Measurements from ENCODE around the gene HDAC7.

Gene HDAC7

GRCh38 chr12:47779943-47780504, 39.7 kb downstream of the HDAC7 start:
- DNase-seq (ENCODE audit: low read depth in 4 of 4, low spot score in 1 of 4) = no peak

- DNase-seq (ENCODE audit: low read depth in 4 of 4, low spot score in 1 of 4) = peak; percentile 82 to 94 (median 87)
Observed at GRCh38 chr12:47779301-47779942, 40.3 kb downstream of the HDAC7 start.

GRCh38 chr12:47778881-47779280, 40.8 kb downstream of the HDAC7 start:
- no peak for DNase-seq (ENCODE audit: low read depth in 4 of 4, low spot score in 1 of 4)

GRCh38 chr12:47777741-47778558, 41.8 kb downstream of the HDAC7 start:
- no peak for DNase-seq (ENCODE audit: low read depth in 4 of 4, low spot score in 1 of 4)

- no peak for DNase-seq (ENCODE audit: low read depth in 4 of 4, low spot score in 1 of 4)
Observed at GRCh38 chr12:47777151-47777550, 42.6 kb downstream of the HDAC7 start.

DNA sequence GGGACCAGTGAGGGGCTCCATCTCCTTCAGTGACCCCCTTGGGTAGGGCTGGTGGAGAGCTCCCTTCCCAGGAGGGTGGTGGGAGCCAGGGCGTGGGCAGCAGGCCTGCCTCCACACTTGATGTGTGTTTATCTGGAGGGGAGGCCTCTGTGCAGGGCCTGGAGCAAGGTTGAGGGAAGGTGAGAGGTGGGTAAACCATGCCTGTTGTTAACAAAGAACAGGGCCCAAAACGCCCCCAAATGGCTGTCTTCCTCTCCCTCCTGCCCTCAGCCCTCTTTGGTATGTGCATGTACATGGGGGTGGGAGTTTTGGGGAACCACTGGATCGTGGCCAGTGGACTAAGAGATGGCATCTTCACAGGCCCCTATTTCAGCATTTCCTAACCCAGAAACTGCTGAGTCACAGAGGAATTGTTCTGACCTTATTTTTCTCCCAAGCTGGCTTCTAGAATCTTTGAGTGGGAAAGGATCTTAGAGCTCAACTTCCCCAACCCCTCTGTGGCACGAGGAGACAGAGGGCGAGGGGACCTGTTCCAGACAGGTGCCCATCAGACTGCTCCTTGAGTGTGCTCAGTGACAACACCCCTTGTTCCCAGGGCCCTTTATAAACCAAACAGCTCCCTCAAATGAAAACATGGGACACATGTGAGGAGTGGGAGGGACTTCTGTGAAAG, 43.1 kb downstream of the HDAC7 start:
- no peak for DNase-seq (ENCODE audit: low read depth in 4 of 4, low spot score in 1 of 4)

DNA sequence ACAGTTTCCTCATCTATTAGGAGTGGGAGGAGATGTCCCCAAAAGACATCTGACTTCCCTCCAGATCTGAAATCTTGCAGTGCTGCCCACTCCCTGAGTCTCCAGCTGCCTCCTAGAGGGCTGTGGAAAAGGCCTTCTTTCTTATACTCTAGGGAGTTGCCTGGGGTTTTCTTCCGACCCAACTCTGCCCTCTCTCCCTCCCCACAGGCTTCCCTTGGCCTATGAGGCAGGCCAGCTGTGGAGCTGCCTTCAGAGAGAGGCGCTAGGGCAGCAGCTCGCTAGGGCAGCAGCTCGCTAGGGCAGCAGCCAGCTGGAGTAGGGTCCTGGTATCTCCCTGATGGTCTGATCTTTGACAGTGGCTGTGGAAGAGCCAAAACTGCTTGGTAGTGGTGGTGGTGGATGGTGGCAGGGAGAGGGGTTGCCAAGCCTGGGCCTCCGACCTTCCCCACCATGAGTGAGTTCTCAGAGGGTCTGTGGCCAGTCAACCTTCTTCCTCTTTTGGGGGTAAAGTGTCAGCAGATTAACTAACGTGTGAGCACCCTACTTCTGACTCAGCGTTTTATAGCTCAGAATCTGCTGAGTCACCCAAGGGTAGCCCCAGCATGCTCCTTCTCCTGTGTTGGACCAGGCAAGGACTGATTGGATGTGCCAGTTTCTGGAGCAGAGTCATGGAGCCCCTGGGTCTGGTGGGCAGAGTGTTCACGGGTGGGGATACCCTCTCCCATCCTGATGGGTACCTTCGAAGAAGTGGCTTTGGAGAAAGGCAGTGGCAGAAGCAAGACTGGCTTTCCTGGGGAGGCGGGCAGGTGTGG, 44.4 kb downstream of the HDAC7 start:
- no peak for DNase-seq (ENCODE audit: low read depth in 4 of 4, low spot score in 1 of 4)

DNA sequence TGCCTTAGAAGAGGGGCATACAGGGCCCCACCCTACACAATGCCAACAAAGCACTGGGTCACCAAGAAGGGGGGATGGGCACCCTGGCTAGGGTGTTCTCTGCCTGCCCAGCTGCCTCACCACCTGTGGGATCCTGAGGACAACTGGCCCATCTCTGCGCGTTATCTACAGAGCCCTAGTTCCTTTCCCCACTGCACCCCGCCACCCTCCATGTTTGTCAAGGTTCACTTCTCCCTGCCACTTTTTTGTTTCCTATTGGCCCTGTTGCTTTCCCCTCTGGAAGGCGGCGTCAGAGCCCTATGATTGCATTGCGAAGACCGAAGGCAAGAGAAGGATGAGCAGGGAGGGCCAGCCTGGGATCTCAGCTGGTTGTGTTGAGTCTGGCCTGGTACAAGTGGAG, 45.0 kb downstream of the HDAC7 start:
- DNase-seq (ENCODE audit: low read depth in 4 of 4, low spot score in 1 of 4) = no peak

DNA sequence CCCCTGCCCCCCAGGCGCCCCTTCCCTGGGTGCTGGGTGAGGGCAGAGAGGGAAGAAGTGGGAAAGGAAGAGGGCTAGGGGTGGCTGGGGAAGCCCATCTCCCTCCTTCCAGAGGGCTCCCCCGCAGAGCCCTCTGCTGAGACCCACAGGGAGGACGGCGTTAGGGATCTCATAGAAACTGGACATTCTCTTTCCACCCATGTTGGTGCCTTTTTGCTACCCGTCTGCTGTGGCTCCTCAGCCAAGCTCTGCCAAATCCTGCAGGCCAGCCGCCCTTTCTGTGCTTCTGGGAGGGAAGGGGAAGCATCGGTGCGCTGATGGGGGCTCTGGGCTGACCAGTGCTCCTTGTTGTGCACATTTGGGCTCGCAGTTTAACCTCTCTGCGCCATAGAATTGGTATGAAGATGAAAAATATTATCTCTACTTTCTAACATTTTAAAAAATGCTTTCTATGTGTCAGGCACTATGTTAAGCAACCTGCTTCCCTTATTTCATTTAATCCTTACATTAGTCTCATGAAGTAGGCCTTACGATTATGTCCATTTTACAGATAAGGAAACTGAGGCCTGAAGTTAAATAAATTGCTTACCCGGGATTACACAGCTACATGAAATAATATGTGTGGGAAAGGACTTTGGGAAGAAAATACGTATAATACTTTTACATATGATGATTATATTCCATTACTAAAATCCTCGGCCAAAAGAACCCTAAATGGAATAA, 45.7 kb downstream of the HDAC7 start:
- DNase-seq (ENCODE audit: low read depth in 4 of 4, low spot score in 1 of 4) = no peak

- peak; percentile 36 to 66 (median 50) for DNase-seq (ENCODE audit: low read depth in 4 of 4, low spot score in 1 of 4)
Observed at GRCh38 chr12:47773062-47773857, 46.4 kb downstream of the HDAC7 start, which contains the start of gene SLC48A1. SLC48A1 (plus strand) TSS chr12:47773238; CDS start chr12:47773305, 67 bp downstream.

DNA sequence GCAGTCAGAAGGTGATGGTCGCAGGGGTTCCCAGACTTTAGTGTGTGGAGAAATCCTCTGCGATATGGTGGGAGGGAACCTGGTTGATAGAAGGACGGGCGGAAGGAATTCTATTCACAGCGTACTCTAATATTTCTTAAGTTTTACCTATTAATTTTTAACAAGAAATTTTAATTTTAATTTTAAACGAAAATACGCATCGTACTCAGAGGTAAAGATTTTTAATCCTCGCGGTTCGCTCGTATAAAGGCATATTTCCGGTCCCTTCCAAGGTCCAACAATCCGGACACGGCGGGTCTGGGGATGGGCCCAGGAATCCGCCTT, 47.0 kb downstream of the HDAC7 start:
- DNase-seq (ENCODE audit: low read depth in 4 of 4, low spot score in 1 of 4) = no peak

DNA sequence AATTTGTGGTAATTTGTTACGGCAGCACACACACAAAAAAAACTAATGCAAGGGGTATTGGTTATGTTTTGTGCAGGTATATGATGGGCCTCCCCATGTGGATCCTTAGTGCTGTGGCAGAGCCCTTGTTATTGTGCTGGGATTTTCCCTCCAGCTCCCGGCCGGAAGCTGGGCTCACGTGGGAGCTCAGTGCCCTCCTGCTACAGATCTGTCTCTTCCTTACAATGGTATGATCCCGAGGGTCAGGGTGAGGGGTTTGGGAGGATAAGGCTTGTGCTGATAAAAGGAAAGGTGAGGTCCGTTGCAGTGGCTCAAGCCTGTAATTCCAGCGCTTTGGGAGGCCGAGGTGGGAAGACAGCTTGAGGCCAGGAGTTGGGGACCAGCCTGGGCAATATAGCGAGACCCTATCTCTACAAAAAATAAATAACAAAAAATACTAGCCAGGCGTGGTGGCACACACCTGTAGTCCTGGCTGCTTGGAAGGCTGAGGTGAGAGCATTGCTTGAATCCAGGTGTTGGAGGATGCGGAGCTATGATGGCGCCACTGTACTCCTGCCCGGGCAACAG, 47.5 kb downstream of the HDAC7 start:
- DNase-seq (ENCODE audit: low read depth in 4 of 4, low spot score in 1 of 4) = no peak

DNA sequence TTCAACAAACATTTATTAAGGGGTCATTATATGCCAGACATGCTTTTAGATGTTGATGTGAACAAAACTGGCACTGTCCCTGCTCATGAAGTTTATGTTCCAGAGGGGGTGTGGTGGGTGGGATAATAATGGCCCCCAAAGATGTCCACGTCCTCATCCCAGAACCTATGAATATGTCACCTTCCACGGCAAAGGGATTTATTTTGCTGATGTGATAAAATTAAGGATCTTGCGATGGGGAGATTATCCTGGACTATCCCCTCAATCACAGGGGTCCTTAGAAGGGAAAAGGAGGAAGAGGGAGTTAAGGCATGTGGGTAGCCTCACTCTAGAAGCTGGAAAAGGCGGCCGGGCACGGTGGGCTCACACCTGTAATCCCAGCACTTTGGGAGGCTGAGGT, 48.4 kb downstream of the HDAC7 start:
- no peak for DNase-seq (ENCODE audit: low read depth in 4 of 4, low spot score in 1 of 4)

DNA sequence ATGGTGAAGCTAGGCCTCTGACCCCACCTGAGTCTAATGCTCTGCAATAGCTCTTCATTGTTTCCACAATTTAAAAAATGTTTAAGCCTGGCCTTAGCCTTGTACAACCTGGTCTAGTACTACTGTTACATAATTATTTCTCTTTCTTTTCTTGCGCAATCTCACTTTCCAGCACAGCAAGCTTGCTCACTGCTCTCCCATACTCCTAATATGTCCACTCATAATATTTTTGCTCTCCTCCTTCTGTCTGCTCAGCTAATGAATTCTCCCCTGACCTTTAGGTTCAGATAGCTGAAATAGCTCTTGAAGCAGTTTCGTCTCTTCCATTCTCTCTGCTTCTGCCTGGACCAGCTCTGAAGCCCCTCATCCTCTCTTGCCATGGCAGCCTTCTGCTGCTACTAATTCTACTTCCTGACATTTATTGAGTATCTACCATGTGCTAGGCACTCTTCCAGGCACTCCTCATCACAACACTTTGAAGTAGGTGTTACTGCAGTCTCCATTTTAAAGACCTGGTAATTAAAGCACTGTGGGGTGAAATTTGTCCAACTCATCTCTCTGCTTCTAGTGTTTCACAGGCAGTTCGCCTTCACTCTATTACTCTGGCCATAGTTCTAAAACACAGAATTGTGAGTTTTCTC, 49.5 kb downstream of the HDAC7 start:
- no peak for DNase-seq (ENCODE audit: low read depth in 4 of 4, low spot score in 1 of 4)

- no peak for DNase-seq (ENCODE audit: low read depth in 4 of 4, low spot score in 1 of 4)
Observed at GRCh38 chr12:47769234-47770085, 50.2 kb downstream of the HDAC7 start.

- DNase-seq (ENCODE audit: low read depth in 4 of 4, low spot score in 1 of 4) = no peak
Observed at GRCh38 chr12:47768323-47768811, 51.3 kb downstream of the HDAC7 start.

- peak; percentile 46 to 64 (median 50) for DNase-seq (ENCODE audit: low read depth in 4 of 4, low spot score in 1 of 4)
Observed at GRCh38 chr12:47767216-47767724, 52.4 kb downstream of the HDAC7 start.
